Kidney (tissue), 14 donors: ENCODE measurements around the gene GDF10. TPM values are rescaled to one million over a fixed set of nuclear protein-coding genes. Genes with fewer than 3 reads are reported as not detected.

Experiments used
- DNase-seq, 5 donors: peaks; one replicate each; pipeline ENCODE4 v3.0.0-alpha.2; 2013 to 2020
- FAIRE-seq: peaks from 2 replicates; lab custom pipeline; 2012; peaks lifted over from hg19 to GRCh38; lab: Jason Lieb, UNC
- H3K27ac ChIP-seq, 2 donors: one replicate each; pipeline ENCODE4 v1.7.0; 2013; ENCODE audit warnings: low read depth in 2 of 2, low read length in 2 of 2, inconsistent platforms in 1 of 2
- H3K27me3 ChIP-seq: one replicate; pipeline ENCODE4 v1.7.1; 2013; ENCODE audit warnings: low read length, inconsistent platforms; ENCODE audit not compliant: control insufficient read depth, insufficient read depth
- H3K36me3 ChIP-seq, 3 donors: one replicate each; pipeline versions ENCODE4 v1.7.0 to v1.7.1; 2013; ENCODE audit warnings: low read length in 3 of 3, control low read depth in 1 of 3, inconsistent platforms in 1 of 3; ENCODE audit not compliant: insufficient read depth in 3 of 3, control insufficient read depth in 2 of 3
- H3K4me1 ChIP-seq, 3 donors: one replicate each; pipeline versions ENCODE4 v1.7.0 to v1.7.1; 2013; ENCODE audit warnings: low read length in 3 of 3, inconsistent platforms in 1 of 3, low read depth in 1 of 3; ENCODE audit not compliant: control insufficient read depth in 2 of 3, insufficient read depth in 2 of 3
- H3K4me3 ChIP-seq, 3 donors: one replicate each; pipeline versions ENCODE4 v1.7.0 to v1.8.1; 2013; ENCODE audit warnings: low read length in 3 of 3, control low read depth in 1 of 3, inconsistent platforms in 1 of 3
- H3K9ac ChIP-seq, 3 donors: one replicate each; pipeline versions ENCODE4 v1.7.0 to v1.7.1; 2013; ENCODE audit warnings: low read length in 3 of 3, control low read depth in 1 of 3, inconsistent platforms in 1 of 3
- H3K9me3 ChIP-seq, 3 donors: one replicate each; pipeline versions ENCODE4 v1.7.0 to v1.7.1; 2013; ENCODE audit warnings: low read length in 3 of 3, control low read depth in 1 of 3, inconsistent platforms in 1 of 3; ENCODE audit not compliant: control insufficient read depth in 2 of 3, insufficient read depth in 1 of 3
- intact Hi-C: fragments of 100-400 bp; cut with DNase I; formaldehyde crosslinking; loops from one replicate; pipeline ENCODE4 v1.11.1; 2022
- polyA plus RNA-seq: library from polyadenylated mRNA; stranded (reverse); fragments of 350-450 nt; fragmentation: Illumina TruSeq; extraction: RNeasy Lipid Tissue Mini Kit (QIAGEN cat#74804); gene quantifications from one replicate; pipeline ENCODE4 v1.2.3, GENCODE V29; 2014; ENCODE audit warnings: low read depth, low replicate concordance; ENCODE audit not compliant: insufficient read depth
- total RNA-seq: library from RNA; stranded (reverse); fragmentation: NEBNext Ultra II Directional; extraction: Animal tissue kit (Norgen Biotek cat#: 25700); gene quantifications from one replicate; pipeline ENCODE4 v1.2.1, GENCODE V29; 2021
- TF ChIP-seq, protein P1 (sequence below): IDR thresholded peaks from 3 replicates; pipeline ENCODE4 v1.5.1; 2012; ENCODE audit warnings: mild to moderate bottlenecking, moderate library complexity, borderline replicate concordance; ENCODE audit not compliant: insufficient read depth; ENCODE audit errors: extremely low read depth
- donor health status: control.
- donor health status: control.
- donor health status: control.
- donor health status: control.
- donor health status: control.
- donor health status: DM: yes; HTN: yes; CAD: no.
- donor health status: Normal renal cell carcinoma (clear cell type).

Gene GDF10
- total and polyA plus RNA-seq, 2 donors from 2014 or later, result 1.1 TPM; not detected in 1

DNA sequence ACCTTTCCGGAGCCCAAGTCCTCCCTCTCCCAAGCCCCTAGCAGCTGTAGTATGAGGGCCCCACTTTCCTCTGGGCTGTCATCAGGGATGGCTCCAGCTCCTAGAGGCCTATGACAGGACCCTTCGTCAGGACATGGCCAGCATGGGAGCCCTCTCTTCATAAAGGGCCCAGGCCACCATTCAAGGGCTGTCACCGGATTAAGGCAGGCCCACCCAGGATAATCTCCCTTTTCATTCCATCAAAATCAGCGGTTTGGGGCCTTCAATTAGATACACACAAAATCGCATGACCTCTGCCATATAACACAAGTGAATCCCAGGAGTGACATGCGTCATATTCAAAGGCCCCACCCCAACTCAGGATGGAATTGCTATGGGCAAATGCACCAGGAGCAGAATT, 12.2 kb upstream of the GDF10 start:
- Histone ChIP-seq H3K4me1 (no peaks in the 10 kb centered on the region), H3K9me3 (no peaks in the 10 kb centered on the region), H3K27ac (no peak overlapping the region), H3K27me3 (no peaks in the 10 kb centered on the region), H3K9ac (no peak overlapping the region), H3K36me3 (no peaks in the 10 kb centered on the region), H3K4me3 (no peak overlapping the region)
- no peak for DNase-seq
- TF ChIP-seq, protein P1, sequence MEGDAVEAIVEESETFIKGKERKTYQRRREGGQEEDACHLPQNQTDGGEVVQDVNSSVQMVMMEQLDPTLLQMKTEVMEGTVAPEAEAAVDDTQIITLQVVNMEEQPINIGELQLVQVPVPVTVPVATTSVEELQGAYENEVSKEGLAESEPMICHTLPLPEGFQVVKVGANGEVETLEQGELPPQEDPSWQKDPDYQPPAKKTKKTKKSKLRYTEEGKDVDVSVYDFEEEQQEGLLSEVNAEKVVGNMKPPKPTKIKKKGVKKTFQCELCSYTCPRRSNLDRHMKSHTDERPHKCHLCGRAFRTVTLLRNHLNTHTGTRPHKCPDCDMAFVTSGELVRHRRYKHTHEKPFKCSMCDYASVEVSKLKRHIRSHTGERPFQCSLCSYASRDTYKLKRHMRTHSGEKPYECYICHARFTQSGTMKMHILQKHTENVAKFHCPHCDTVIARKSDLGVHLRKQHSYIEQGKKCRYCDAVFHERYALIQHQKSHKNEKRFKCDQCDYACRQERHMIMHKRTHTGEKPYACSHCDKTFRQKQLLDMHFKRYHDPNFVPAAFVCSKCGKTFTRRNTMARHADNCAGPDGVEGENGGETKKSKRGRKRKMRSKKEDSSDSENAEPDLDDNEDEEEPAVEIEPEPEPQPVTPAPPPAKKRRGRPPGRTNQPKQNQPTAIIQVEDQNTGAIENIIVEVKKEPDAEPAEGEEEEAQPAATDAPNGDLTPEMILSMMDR, result no peak
- no peak for FAIRE-seq
- intact Hi-C loops, result no loop called here

DNA sequence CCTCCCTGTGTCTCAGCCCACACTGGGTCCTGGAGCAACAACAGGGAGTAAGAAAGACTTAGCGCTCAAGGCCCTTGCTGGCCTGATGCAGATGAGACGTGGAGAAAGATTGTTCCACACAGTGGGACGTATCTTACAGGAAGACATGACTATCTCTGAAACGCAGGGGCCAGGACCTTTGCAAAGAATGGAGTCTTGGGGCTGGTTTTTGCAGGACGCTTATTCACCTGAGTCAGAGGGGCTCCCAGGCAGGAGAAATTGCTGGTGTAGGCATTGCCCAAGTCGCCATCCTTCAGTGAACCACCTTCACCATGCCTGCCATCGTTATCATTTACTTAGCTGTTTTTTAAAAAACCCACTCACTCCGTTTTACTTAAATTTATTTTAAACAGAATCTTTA, 11.8 kb upstream of the GDF10 start:
- no peak overlapping the region for H3K27ac ChIP-seq
- FAIRE-seq, result no peak

DNA sequence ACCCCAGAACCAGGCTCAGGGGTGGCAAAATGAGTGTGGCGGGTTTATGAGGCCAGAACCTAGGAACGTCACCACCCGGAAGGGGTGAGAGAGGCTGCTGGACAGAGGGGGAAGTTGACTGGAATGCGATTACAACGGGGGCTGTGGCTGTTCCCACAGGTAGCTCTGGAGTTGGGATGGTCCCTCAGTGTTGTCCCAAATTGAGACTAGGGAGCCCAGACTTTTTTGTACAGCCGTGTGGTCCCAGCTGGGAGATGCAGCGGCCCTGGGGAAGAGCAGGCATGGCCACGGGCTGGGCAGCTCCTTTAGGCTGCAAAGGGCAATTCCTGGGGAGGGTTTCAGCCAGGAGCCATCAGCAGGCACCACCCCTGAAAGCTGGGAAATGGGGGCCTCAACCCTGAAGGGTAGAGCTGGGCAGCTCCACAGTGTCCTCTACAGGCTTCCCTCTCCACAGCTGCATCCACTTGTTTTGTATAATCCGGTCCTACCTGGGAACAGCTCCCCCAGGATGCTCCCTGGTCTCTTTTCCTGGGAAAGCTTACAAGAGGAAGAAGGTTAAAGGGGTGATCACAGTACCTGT, 11.0 kb upstream of the GDF10 start:
- Histone ChIP-seq H3K9ac (no peak overlapping the region), H3K27ac (no peak overlapping the region), H3K9me3 (no peaks in the 10 kb centered on the region), H3K4me3 (no peak overlapping the region), H3K27me3 (no peaks in the 10 kb centered on the region), H3K36me3 (no peaks in the 10 kb centered on the region), H3K4me1 (no peaks in the 10 kb centered on the region)
- TF ChIP-seq, protein P1, result no peak
- DNase-seq (no peak), FAIRE-seq (no peak)
- intact Hi-C loops, result no loop called here

More for the DNA sequence above, 11.8 kb upstream of the GDF10 start:
- Histone ChIP-seq H3K9me3 (no peaks in the 10 kb centered on the region), H3K27me3 (no peaks in the 10 kb centered on the region), H3K9ac (no peak overlapping the region), H3K4me3 (no peak overlapping the region), H3K36me3 (no peaks in the 10 kb centered on the region), H3K4me1 (no peaks in the 10 kb centered on the region)
- intact Hi-C loops, result no loop called here
- DNase-seq, result no peak
- TF ChIP-seq, protein P1, result no peak

DNA sequence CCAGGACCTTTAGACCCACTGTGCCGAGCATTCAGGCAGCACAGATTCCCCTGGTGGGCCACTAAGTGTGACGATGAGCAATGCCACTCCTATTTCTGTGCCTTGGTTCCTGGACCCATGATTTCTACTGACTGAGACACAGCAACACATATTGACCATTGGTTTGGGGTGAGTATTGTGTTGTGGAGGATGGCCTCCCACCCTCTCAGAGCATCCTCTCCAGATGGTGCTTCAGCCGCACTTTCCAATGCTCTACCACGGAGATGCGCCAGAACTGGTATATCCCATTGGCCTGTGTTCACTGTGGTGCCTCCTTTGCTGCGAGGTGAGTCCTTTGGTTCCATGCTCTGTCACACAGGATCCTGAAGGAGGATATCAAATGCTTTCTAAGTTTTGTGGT, 10.1 kb upstream of the GDF10 start:
- TF ChIP-seq, protein P1, result no peak
- Histone ChIP-seq H3K27ac (no peak overlapping the region), H3K36me3 (no peaks in the 10 kb centered on the region), H3K9ac (no peak overlapping the region), H3K9me3 (no peaks in the 10 kb centered on the region), H3K4me1 (no peaks in the 10 kb centered on the region), H3K27me3 (no peaks in the 10 kb centered on the region), H3K4me3 (no peak overlapping the region)
- DNase-seq, result no peak
- no peak for FAIRE-seq
- intact Hi-C loops, result no loop called here
